ENCODE data around the gene TCP10L.
A peak's percentile ranks its signal among the peaks of the same experiment; 100 is the strongest.
"Not testable (repeated sequence)": the region's sequence is repeated elsewhere in the genome, so short reads cannot be mapped to it uniquely, and the experiment has no call there.

Gene TCP10L

DNA sequence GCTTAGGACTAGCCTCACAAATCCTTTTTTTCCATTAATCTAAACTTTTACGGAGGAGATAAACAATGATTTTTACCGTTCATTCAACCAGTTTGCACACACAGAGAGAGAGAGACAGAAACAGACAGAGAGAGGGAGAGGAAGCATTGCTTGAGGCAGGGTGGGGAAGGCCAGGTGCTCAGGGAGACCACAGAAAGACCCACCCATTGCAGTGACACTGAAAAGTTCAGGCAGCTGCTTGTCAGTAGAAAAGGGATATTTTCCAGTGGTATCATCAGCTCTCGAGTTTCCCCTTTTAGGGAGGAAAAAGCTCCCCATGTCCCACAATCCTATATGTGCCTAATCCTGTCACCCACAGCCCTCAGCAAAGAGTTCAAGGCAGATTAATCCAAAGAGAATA, 27.2 kb downstream of the TCP10L start:
- no peak for DNase-seq

DNA sequence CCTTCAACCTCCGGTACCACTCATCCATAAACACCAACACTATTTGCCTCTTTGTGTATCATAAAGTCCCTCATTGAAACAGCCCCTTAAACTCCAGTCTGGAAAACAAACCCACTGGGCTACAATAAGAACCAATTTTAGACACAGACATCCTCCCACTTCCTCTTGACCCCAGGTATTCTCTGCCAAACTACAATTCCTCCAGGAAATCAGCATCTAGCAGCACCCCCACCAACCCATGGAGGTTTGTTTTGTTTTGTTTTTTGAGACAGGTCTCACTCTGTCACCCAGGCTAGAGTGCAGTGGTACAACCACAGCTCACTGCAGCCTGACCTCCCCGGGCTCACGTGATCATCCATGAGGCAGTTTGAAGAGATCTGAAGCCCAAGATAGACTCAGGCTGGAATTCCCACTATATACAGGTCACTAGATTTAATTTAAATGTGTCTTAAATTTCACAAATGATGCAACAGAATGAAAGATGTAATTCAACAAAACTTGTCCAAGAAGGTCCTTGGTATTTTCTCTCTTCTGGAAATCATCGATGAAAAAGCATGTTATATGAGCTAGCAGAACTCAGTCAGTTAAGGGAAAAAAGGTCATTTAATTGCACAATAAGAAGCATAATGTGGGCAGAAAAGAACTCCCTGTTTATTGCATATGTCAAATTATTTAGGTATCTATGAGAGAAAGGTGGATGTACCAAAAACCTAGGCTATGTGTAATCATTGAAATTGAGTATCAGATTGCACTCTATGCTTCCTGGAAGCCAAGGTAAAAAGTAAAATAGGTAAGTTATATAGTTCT, 30.3 kb downstream of the TCP10L start:
- DNase-seq, result no peak

DNA sequence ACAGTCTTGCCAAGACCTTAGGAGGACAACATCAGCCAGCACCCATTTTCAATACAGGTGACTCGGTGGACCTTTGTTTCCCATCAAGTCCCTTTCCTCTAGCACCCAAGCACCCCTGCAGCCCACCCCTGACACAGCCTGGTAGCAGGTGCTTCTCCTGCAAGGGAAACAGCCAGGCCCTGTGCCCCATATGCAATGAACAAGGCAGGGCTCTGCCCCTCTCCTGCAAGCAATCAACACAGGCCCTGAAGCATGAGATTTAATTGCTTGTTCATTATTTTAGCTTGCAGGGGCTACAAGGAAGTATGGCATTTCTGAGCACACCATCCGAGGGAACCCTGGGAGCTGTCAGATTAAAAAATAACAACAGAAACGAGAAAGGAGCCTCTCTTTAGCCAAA, 35.4 kb downstream of the TCP10L start:
- DNase-seq, result no peak

DNA sequence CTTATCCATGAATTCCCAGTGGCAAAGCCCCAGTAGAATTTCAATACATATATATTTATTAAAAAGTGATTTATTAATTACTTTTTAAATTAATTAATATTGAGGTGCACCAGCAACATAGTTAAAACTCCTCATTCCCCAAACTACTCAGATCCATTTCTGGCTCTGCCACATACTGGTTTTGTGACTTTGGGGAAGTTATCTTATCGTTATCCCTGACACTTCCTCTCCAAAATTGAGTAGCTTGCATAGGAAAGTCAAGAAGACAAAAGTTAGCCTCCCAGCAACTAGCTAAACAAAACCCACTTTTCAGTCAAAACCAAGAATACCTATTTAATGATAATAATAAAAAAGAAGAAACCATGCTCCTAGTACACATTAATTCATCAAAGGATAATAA, 35.9 kb downstream of the TCP10L start:
- DNase-seq, result no peak

DNA sequence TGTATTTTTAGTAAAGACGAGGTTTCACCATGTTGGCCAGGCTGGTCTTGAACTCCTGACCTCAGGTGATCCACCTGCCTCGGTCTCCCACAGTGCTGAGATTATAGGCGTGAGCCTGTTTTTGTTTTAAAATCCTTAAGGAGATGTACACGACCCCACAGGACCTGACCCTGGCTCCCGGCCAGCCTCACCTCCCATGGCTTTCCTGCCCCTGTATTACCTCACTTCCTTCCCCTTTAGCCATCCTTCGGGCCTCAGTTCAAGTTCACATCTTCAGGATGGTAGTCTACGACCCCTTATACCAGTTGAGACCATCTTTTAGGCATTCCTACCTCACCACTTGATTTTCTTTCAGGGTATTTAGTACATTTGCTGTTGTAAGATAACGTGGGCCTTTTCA, 36.3 kb downstream of the TCP10L start:
- DNase-seq, result no peak

DNA sequence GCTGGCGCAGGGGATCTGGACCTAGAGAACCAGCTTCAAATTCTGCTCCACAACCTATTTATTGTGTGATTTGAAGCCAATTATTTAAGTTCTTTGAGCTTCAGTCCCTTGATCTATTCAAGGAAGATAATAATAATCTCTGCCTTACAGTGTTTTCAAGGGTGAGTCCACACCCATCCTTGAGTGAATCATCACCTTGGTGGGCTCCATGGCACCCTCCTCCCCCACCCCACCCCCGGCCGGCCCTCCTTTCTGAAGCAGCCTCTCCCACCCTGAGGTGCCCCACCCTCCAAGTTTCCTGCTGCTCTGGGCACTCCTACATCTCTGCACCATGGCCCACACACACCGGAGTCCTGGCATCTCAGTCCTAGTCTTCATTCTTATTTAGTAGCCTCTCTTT, 38.3 kb downstream of the TCP10L start:
- DNase-seq, result no peak

DNA sequence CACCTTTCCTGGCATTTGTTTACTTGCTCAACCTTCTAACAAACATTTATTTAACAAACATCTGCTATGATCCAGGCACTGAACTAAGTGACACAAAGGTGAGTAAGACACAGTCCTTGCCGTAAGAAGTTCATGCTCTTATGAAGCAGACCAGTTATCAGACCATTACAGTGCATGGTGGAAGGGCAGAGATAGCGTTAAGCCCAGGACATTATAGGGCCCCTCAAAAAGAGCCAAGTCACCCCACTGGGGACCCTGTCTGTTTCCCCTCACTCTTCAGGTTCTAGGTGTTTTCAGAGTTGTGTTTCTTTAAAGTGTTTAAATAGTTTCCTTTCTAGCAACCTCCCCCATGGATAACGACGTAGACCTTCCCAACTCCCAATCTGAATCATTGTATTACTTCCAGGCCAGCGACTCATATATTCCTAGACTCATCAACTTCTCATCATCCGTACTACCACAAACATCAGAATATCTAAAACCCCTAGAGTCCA, 39.3 kb downstream of the TCP10L start:
- DNase-seq, result no peak

DNA sequence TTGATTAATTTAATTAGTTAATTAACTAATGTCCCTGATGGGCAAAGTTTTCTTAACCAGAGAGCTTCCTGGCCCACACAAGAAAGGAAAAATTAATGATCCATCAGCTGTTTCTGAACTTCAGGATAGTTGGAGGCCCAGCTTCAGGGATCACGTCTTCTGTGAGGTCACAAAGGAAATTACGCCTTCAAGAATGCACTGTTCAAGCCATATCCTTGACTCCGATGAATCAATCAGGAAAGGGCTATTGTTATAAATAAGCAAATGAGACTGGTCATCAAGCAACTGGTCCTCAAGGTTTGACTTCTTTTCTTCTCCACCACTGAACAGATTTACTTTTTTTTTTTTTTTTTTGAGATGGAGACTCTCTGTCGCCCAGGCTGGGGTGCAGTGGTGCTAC, 40.6 kb downstream of the TCP10L start:
- DNase-seq, result no peak

DNA sequence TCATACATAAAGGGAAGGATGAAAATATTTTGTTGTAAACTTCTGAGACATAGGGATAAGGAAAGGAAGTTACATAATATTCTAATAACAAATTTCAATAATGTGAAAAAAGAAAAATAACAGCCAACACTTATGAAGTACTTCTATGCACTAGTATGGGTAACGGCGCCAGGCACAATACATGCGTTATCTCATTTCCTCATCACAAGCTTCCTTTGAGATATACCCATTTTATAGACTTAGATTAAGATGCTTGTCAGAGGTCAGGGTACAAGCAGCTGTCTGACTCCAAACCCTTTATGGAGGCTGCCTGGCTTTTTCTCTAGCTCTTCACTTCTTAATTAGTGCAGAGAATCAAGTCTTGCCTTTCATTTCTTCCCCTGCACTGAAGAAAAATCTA, 41.3 kb downstream of the TCP10L start:
- no peak for DNase-seq

DNA sequence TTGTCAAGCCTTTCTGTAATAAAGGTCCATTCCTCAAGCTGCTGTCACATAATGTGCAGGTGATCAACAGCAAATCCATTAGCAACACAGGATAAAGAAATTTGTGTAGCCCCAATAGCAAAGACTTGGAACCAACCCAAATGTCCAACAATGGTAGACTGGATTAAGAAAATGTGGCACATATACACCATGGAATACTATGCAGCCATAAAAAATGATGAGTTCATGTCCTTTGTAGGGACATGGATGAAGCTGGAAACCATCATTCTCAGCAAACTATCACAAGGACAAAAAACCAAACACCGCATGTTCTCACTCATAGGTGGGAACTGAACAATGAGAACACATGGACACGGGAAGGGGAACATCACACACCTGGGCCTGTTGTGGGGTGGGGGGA, 42.3 kb downstream of the TCP10L start:
- not testable (repeated sequence) for DNase-seq

DNA sequence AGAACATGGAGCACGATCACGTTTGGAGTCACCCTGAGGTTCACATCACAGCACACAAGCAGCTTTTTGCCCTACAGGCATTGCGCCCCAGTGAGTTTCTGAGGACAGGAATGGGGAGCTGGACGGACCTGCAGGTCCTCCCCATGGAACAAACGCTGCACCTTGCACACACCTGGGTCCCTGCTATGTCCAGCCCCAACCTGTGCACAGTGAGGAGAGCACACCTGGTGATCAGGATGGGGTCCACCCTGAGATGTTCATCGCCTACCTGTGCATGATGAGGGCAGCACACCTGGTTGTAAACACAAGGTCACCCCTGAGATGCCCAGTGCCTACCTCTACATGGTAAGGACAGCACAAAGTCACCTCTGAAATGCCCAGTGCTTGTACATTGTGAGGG, 45.9 kb downstream of the TCP10L start:
- no peak for DNase-seq

DNA sequence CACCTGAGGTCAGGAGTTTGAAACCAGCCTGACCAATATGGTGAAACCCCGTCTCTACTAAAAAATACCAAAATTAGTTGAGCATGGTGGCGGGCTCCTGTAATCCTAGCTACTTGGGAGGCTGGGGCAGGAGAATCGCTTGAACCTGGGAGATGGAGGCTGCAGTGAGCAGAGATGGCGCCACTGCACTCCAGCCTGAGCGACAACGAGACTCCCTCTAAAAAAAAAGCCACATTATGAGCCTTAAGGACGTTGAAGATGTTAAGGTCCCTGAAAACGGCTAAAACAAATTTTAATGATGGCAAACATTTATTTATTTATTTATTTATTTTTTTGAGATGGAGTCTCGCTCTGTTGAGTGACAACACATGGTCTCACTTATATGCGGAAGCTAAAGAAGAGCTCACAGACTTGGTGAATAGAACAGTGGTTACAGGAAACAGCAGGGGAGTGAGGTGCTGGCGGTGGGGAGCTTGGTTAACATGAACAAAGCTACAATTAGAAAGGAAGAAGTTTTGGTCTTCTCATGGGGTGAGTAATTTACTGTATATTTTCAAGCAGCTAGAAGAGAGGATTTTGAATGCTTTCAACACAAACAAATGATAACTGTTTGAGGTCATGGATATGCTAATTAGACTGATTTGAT, 47.1 kb downstream of the TCP10L start:
- DNase-seq, result no peak

DNA sequence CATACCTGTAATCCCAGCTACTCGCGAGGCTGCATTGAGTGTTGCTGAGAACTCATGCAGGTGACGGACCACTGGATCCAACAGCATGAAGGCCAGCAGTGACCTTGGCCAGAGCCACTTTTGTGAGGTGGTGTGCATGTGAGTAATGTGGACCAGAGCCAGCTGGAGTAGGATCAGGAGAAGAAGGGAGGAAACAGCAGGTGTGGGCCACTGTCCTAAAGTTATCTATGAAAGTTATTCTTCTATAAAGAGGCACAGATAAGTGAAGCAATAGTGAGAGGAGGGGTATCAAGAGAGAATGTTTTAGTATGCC, 47.8 kb downstream of the TCP10L start:
- DNase-seq, result no peak

DNA sequence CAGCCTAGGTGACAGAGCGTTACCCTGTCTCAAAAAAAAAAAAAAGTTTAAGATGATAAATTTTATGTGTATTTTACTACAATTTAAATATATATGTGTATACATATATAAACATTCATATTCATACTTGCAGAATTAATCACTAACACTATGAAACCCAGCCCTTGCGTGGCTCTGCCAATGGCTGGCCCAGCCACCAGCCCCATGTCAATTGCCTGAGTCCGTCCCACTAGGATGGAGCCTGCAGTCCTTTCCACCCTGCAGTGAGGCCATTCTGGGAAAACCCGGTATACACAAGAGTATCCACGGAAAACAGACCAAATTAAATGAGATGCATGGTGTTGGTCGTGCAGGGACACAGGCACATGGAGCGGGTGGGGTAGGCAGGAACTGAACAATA, 49.7 kb downstream of the TCP10L start:
- no peak for DNase-seq

DNA sequence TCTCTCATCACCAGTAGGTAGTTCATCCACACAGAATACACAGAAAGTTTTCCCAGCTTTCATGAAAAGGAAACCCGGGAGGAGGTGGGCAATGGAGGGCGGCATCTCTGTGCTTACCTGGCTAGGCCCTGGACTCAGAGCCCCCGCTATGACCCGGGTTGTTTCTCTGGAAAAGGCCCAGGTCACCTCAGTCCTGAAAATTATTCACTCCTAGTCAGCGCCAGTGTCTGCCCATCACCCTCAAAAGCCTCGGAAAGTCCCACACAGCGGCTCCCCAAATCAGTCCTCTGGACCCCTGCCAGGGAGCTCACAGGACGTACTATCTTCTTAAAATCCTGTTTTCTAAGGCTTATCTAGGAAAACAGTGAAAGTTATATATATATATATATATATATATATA, 51.2 kb downstream of the TCP10L start:
- DNase-seq, result no peak

DNA sequence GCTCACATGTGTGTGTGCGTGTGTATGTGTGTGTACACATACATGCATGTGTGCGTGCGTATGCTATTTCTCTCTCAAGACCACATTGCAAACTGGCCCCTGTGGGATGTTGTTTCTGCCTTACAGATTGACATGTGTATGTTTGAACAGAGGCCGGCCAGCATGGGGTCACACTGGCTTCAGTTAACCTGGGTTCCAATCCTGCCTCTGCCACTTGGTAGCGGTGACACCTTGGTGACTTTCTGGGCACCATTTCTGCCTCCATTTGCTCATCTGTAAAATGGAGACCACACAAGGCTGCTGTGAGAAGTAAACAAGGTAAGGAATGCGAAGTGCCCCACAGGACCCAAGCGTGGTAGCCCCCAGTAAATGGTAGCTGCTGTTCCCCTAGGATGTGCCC, 51.7 kb downstream of the TCP10L start:
- no peak for DNase-seq

DNA sequence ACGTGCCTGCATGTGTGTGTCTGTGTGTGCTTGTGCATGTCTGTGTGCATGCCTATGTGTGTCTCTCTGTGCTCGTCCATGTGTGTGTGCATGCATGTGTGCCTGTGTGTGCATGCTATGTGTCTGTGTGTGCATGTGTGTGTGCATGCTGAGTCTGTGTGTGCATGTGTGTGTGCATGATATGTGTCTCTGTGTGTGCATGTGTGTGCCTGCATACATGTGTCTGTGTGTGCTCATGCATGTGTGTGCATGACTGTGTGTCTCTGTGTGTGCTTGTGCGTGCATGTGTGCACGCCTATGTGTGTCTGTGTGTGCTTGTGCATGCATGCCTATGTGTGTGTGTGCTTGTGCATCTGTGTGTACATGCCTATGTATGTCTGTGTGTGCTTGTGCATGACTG, 52.3 kb downstream of the TCP10L start:
- no peak for DNase-seq

DNA sequence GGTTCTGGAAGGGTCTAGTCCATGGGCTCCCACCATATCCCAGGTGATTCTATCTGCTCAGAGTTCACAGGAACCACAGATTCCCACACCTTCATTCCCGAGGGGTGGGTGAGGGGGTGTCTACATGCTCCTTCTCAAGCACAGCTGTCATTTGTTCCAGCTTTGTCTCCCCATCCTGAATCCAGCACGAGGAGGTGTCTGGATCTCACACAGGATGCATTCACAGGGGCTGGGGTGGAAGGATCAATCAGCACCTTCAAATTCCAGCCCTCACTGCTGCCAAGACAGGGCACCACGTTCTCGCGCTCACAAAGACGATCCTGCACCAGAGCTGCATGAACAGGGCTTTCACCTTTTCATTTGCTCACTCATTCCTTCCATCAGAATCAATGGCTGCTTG, 52.7 kb downstream of the TCP10L start:
- peak in 3 of 56 donors; percentile 5 to 14 (median 12) for DNase-seq

DNA sequence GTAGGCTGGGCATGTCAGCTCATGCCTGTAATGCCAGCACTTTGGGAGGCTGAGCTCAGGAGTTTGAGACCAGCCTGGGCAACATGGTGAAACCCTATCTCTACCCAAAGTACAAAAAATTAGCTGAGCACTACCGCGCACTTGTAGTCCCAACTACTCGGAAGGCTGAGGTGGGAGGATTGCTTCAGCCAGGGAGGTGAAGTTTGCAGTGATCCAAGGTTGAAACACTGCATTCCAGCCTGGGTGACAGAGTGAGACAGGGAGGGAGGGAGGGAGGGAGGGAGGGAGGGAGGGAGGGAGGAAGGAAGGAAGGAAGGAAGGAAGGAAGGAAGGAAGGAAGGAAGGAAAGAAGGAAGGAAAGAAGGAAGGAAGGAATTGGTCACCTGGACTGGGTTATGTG, 53.8 kb downstream of the TCP10L start:
- not testable (repeated sequence) for DNase-seq

DNA sequence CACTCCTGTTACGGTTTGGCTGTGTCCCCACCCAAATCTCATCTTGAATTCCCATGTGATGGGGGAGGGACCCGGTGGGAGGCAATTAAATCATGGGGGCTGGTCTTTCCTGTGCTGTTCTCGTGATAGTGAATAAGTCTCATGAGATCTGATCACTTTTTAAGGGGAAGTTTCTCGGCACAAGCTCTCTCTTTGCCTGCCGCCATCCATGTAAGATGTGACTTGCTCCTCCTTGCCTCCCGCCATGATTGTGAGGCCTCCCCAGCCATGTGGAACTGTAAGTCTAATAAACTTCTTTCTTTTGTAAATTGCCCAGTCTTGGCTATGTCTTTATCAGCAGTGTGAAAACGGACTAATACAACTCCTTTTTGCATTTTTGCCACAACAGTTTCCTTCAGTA, 54.5 kb downstream of the TCP10L start:
- DNase-seq, result not testable (repeated sequence)

DNA sequence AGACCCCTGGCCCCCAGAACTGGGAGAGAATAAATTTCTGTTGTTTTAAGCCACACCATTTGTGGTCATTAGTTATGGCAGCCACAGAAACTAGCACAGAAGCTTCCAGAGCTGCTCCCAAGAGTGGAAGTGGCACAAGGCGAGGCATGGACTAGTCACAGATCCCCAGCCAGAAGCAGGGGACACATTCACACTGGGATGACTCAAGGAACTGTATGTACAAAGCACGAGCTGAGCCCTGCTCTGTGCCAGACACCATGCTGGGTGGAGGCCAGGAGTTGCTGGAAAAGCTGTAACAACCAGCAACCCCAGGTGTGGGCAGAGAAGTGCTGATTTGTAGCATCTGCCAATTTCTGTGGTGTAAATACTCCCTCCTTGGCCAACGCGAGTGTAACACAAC, 55.6 kb downstream of the TCP10L start:
- no peak for DNase-seq

DNA sequence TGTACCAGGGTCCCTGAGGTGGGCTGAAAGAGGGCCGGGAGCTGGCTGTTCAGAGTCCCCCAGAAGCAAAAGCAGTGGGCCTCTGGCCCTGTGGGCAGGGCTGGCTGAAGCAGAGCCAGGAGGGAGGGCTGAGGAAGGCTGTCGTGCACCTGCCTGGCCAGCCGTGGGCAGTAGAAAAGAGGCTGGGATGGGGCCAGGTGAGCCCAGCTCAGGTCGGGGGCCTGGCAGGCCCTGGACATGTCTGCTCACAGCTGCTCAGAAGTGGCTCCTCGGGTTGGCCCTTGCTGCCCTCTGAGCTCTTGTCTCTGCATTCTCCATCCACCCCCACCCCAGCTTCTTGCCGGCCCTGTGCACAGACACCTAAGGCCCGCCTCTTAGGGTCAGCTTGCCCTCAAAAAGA, 60.0 kb downstream of the TCP10L start:
- no peak for DNase-seq

DNA sequence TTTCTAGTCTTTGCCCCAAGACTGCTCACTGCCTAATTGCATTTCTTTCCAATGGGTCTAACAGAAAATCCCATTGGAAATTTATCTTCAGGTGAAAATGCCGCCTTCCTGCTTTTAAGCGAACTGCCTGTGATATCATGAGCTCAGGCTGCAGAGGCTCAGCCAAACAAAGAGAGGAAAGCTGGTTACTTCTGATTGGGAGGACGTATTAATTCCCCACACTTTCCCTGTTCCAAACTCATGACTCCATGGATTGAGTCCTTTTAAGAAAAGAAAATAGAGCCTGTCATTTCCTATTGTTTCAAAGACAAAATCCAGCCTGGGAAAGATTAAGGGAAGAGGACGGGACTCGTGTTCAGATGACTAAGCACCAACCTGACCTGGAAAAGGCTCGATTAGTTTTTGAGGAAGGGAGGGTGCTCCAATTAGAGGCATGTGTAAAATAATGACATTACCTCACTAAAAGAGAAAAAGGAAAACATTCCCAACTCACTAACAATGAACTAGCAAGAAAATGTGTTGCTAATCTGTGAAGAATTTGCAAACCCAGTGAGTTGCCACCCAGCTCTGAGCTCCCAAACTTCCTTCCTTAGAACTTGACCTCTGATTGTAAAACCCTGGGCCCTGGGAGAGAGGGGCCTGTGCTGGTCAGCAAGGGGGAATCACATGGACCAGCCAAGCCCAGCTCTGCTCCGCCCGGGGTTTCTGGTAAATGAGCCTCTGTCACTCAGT, 61.2 kb downstream of the TCP10L start:
- DNase-seq, result no peak

Measured in nucleus accumbens (tissue), 56 donors.